Natural killer cell (primary cell): ENCODE measurements around the gene PBX2. TPM values are rescaled to one million over a fixed set of nuclear protein-coding genes. Genes with fewer than 3 reads are reported as not detected.

Experiments used
- ATAC-seq, 3 donors: fragments of 150-1000 bp in 2 of 3; fragments of 200-7000 bp in 1 of 3; cut with Tn5 transposase; 1 replicate in 1 of 3; 2 replicates in 2 of 3; pipeline ENCODE4 v1.10.0; 2021; ENCODE audit warnings: mild to moderate bottlenecking in 2 of 3, moderate library complexity in 2 of 3
- DNase-seq, 2 donors: peaks; one replicate each; pipeline versions ENCODE4 v3.0.0 to v3.0.0-alpha.2; 2013 to 2021; ENCODE audit warnings: mixed read lengths in 1 of 2
- H3K27ac ChIP-seq: one replicate; pipeline ENCODE4 v1.5.1; 2013; ENCODE audit warnings: mild to moderate bottlenecking, low read length
- H3K27me3 ChIP-seq: one replicate; pipeline ENCODE4 v1.6.1; 2013; ENCODE audit warnings: low read length; ENCODE audit not compliant: control insufficient read depth, insufficient read depth
- H3K36me3 ChIP-seq: one replicate; pipeline ENCODE4 v1.6.1; 2013; ENCODE audit warnings: low read length; ENCODE audit not compliant: control insufficient read depth, insufficient read depth
- H3K4me1 ChIP-seq: one replicate; pipeline ENCODE4 v1.6.1; 2013; ENCODE audit warnings: low read length; ENCODE audit not compliant: control insufficient read depth, insufficient read depth
- H3K4me3 ChIP-seq: one replicate; pipeline ENCODE4 v1.5.1; 2013; ENCODE audit warnings: low read length
- H3K9me3 ChIP-seq: one replicate; pipeline ENCODE4 v1.6.1; 2013; ENCODE audit warnings: low read length; ENCODE audit not compliant: control insufficient read depth, insufficient read depth
- H3K27ac Mint-ChIP-seq, 2 donors: one replicate each; pipeline ENCODE4 v1.8.0; 2022; ENCODE audit warnings: mild to moderate bottlenecking in 2 of 2, mixed read lengths in 2 of 2, moderate library complexity in 1 of 2
- H3K27me3 Mint-ChIP-seq, 2 donors: one replicate each; pipeline ENCODE4 v1.8.0; 2022; ENCODE audit warnings: low read depth in 2 of 2, mixed read lengths in 2 of 2
- H3K36me3 Mint-ChIP-seq: one replicate; pipeline ENCODE4 v1.8.0; 2022; ENCODE audit warnings: mixed read lengths
- H3K4me1 Mint-ChIP-seq, 2 donors: one replicate each; pipeline ENCODE4 v1.8.0; 2022; ENCODE audit warnings: mixed read lengths in 2 of 2
- H3K4me3 Mint-ChIP-seq: one replicate; pipeline ENCODE4 v1.8.0; 2022; ENCODE audit warnings: mild to moderate bottlenecking, moderate library complexity, mixed read lengths
- H3K9me3 Mint-ChIP-seq, 2 donors: one replicate each; pipeline ENCODE4 v1.8.0; 2022; ENCODE audit warnings: mixed read lengths in 2 of 2
- CTCF ChIP-seq: fragments of 200-600 bp; IDR thresholded peaks from one replicate; pipeline ENCODE4 v1.8.0; 2022; ENCODE audit warnings: antibody characterized with exemption
- WGBS: methylation state at CpG from one replicate; pipeline ENCODE4 v1.1.7; 2013; ENCODE audit warnings: missing lambda C conversion rate; ENCODE audit not compliant: insufficient coverage; 5-methylcytosine and 5-hydroxymethylcytosine counted together
- intact Hi-C: fragments of 100-400 bp; cut with micrococcal nuclease; formaldehyde crosslinking; loops from one replicate; pipeline ENCODE4 v1.14.2; 2022
- total RNA-seq, 4 donors: library from RNA; stranded (reverse); fragments of 120-200 nt in 1 of 4; gene quantifications; one replicate each; pipeline versions ENCODE4 v1.2.3 to v1.2.4, GENCODE V29; 2013 to 2022

PBX2 gene
- total RNA-seq, 3 donors from 2014 or later (not counting 1 experiment from before 2014, with no cell fraction given), result 111 to 116 (median 112) TPM

DNA sequence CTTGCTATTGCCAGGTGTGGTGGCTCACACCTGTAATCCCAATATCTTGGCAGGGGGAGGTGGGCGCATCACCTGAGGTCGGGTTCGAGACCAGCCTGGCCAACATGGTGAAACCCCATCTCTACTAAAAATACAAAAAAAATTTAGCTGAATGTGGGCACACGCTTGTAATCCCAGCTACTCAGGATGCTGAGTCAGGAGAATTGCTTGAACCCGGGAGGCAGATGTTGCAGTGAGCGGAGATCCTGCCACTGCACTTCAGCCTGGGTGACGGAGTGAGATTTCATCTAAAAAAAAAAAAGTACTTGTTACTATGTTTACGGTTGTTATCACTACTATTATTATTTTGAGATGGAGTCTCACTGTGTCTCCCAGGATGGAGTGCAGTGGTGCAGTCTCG, 33.1 kb downstream of the PBX2 start:
- H3K4me3 ChIP-seq, result no peak overlapping the region
- Mint-ChIP-seq H3K4me1 (peaks cover 29% of the 10 kb centered on the region in 2 donors), H3K4me3 (no peak overlapping the region), H3K36me3 (peaks cover 6% of the 10 kb centered on the region), H3K27ac (no peak overlapping the region), H3K9me3 (no peaks in the 10 kb centered on the region), H3K27me3 (no peaks in the 10 kb centered on the region)
- DNase-seq (no peak), ATAC-seq (no peak)
- H3K4me1 ChIP-seq, result peaks cover 28% of the 10 kb centered on the region
- no peak for TF ChIP-seq CTCF
- 93% methylated on average over 9 of the region's 9 CpGs for WGBS
- peaks cover 9% of the 10 kb centered on the region for H3K36me3 ChIP-seq
- no peaks in the 10 kb centered on the region for H3K9me3 ChIP-seq
- no peaks in the 10 kb centered on the region for H3K27me3 ChIP-seq
- H3K27ac ChIP-seq, result no peak overlapping the region
- intact Hi-C loops, result no loop called here

DNA sequence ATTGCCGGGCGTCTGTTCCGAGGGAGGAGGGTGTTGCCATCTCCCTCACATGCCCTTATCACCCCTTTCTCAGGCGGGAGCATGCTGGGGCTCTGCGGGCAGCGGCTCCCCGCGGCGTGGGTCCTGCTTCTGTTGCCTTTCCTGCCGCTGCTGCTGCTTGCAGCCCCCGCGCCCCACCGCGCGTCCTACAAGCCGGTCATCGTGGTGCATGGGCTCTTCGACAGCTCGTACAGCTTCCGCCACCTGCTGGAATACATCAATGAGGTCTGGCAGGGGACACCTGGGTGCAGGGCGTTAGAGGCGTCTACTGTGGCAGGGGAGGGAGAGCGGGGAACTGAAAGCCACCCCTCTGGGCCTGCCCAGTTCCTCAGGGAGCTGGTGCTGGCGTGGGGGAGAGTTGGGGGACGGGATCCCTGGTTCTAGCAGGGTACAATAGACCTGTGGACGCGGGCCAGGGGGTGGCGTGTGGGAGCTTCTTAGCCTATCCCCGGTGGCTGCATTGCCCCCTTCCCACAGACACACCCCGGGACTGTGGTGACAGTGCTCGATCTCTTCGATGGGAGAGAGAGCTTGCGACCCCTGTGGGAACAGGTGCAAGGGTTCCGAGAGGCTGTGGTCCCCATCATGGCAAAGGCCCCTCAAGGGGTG, 35.4 kb downstream of the PBX2 start:
- H3K27ac ChIP-seq, result peak overlapping the region; percentile 68
- no peaks in the 10 kb centered on the region for H3K9me3 Mint-ChIP-seq
- WGBS, result 3% methylated on average over 34 of the region's 34 CpGs

GRCh38 chr6:32153564-32154513, 36.2 kb downstream of the PBX2 start, which contains the start of gene PPT2:
Gene PPT2 (plus strand): TSS chr6:32154141. CDS start chr6:32154595, 454 bp downstream.
- WGBS, result 6% methylated on average over 52 of the region's 52 CpGs
- H3K27ac ChIP-seq, result peak within 1 kb of the TSS; percentile 68

More for the DNA sequence above, 35.4 kb downstream of the PBX2 start:
- DNase-seq (peak; percentile 61 to 83), ATAC-seq (peak; percentile 67 to 82 (median 73))
- H3K9me3 ChIP-seq, result no peaks in the 10 kb centered on the region
- H3K4me1 ChIP-seq, result peaks cover 29% of the 10 kb centered on the region
- peaks cover 8% of the 10 kb centered on the region for H3K27me3 ChIP-seq
- peaks cover 35 to 45% of the 10 kb centered on the region in 2 donors for H3K4me1 Mint-ChIP-seq
- intact Hi-C loops, result loop anchor here (1.0 to 2.0 kb wide), 5 partner anchors 24 to 68 kb away; partner anchors contain the start of genes FKBPL and RNF5
- H3K4me3 Mint-ChIP-seq, result peak overlapping the region; percentile 96
- H3K36me3 ChIP-seq, result peaks cover 9% of the 10 kb centered on the region
- peaks cover 6% of the 10 kb centered on the region for H3K36me3 Mint-ChIP-seq
- peaks cover 8 to 15% of the 10 kb centered on the region in 2 donors for H3K27me3 Mint-ChIP-seq
- peak; percentile 59 for TF ChIP-seq CTCF
- H3K27ac Mint-ChIP-seq, result peak overlapping the region; percentile 90 to 98
- H3K4me3 ChIP-seq, result peak overlapping the region; percentile 68

More at GRCh38 chr6:32153564-32154513, 36.2 kb downstream of the PBX2 start, which contains the start of gene PPT2:
- peak within 1 kb of the TSS; percentile 68 for H3K4me3 ChIP-seq
- H3K27me3 ChIP-seq, result peaks cover 12% of the 10 kb centered on the region
- H3K36me3 Mint-ChIP-seq, result peaks cover 6% of the 10 kb centered on the region
- H3K27me3 Mint-ChIP-seq, result peaks cover 10 to 19% of the 10 kb centered on the region in 2 donors
- ATAC-seq, result peak; percentile 74 to 84 (median 78)
- peak; percentile 74 to 90 for DNase-seq
- H3K36me3 ChIP-seq, result peaks cover 9% of the 10 kb centered on the region
- peak within 1 kb of the TSS; percentile 96 for H3K4me3 Mint-ChIP-seq
- peaks cover 37% of the 10 kb centered on the region for H3K4me1 ChIP-seq
- peak within 1 kb of the TSS; percentile 90 to 98 for H3K27ac Mint-ChIP-seq
- no peak for TF ChIP-seq CTCF
- intact Hi-C loops, result loop anchor here (1.0 to 2.0 kb wide), 5 partner anchors 24 to 67 kb away; partner anchors contain the start of genes FKBPL and RNF5
- no peaks in the 10 kb centered on the region for H3K9me3 Mint-ChIP-seq
- H3K9me3 ChIP-seq, result no peaks in the 10 kb centered on the region
- peaks cover 38 to 49% of the 10 kb centered on the region in 2 donors for H3K4me1 Mint-ChIP-seq
